ENCODE data around the gene ALK. TPM values are rescaled to one million over a fixed set of nuclear protein-coding genes. Genes with fewer than 3 reads are reported as not detected.

ALK gene
- total RNA-seq, 1 donor = under 0.01 TPM

GRCh38 chr2:29469516-29469915 lies 451.9 kb downstream of the ALK start:
- H3K27ac ChIP-seq (ENCODE audit: low read depth, low read length) = no peak overlapping the region
- no peaks in the 10 kb centered on the region for H3K27me3 ChIP-seq (ENCODE audit: insufficient read depth, low read length)
- H4K20me1 ChIP-seq (ENCODE audit: insufficient read depth, low read length) = no peaks in the 10 kb centered on the region
- H3K79me2 ChIP-seq (ENCODE audit: insufficient read depth, low read length) = no peaks in the 10 kb centered on the region
- H3K9me3 ChIP-seq (ENCODE audit: low read depth, low read length) = no peaks in the 10 kb centered on the region
- H3K4me3 ChIP-seq (ENCODE audit: insufficient read depth, low read length) = no peak overlapping the region
- no peaks in the 10 kb centered on the region for H3K36me3 ChIP-seq (ENCODE audit: insufficient read depth, low read length)
- no peak for DNase-seq (ENCODE audit: insufficient read length, low spot score, missing footprints)
- H2AFZ ChIP-seq (ENCODE audit: low read length) = no peak overlapping the region
- no peak overlapping the region for H3K4me2 ChIP-seq (ENCODE audit: insufficient read depth, low read length)
- TF ChIP-seq CTCF (IDR thresholded peaks at IDR 0.05; ENCODE audit: extremely low read depth, low read depth, low read length) = no peak
- H3K4me1 ChIP-seq (ENCODE audit: insufficient read depth, low read length) = peaks cover under 1% of the 10 kb centered on the region

- no peaks in the 10 kb centered on the region for H3K9me3 ChIP-seq (ENCODE audit: low read depth, low read length)
- peaks cover 38% of the 10 kb centered on the region for H3K4me1 ChIP-seq (ENCODE audit: insufficient read depth, low read length)
- H3K4me2 ChIP-seq (ENCODE audit: insufficient read depth, low read length) = peak overlapping the region; percentile 59
- H3K36me3 ChIP-seq (ENCODE audit: insufficient read depth, low read length) = no peaks in the 10 kb centered on the region
- no peak for TF ChIP-seq CTCF (IDR thresholded peaks at IDR 0.05; ENCODE audit: extremely low read depth, low read depth, low read length)
- H2AFZ ChIP-seq (ENCODE audit: low read length) = peak overlapping the region; percentile 53
- peak; percentile 78 for DNase-seq (ENCODE audit: insufficient read length, low spot score, missing footprints)
- H4K20me1 ChIP-seq (ENCODE audit: insufficient read depth, low read length) = no peaks in the 10 kb centered on the region
- H3K27ac ChIP-seq (ENCODE audit: low read depth, low read length) = peak overlapping the region; percentile 83
- H3K4me3 ChIP-seq (ENCODE audit: insufficient read depth, low read length) = peak overlapping the region; percentile 14
- H3K79me2 ChIP-seq (ENCODE audit: insufficient read depth, low read length) = no peaks in the 10 kb centered on the region
- H3K27me3 ChIP-seq (ENCODE audit: insufficient read depth, low read length) = no peaks in the 10 kb centered on the region
Measured at GRCh38 chr2:29463181-29463900, 458.0 kb downstream of the ALK start.

GRCh38 chr2:29462293-29462692 lies 459.1 kb downstream of the ALK start:
- no peak for TF ChIP-seq CTCF (IDR thresholded peaks at IDR 0.05; ENCODE audit: extremely low read depth, low read depth, low read length)
- Histone ChIP-seq H3K4me2 (ENCODE audit: insufficient read depth, low read length) (peak overlapping the region; percentile 10), H3K79me2 (ENCODE audit: insufficient read depth, low read length) (no peaks in the 10 kb centered on the region), H4K20me1 (ENCODE audit: insufficient read depth, low read length) (no peaks in the 10 kb centered on the region), H3K27ac (ENCODE audit: low read depth, low read length) (peak overlapping the region; percentile 83), H3K4me3 (ENCODE audit: insufficient read depth, low read length) (no peak overlapping the region), H2AFZ (ENCODE audit: low read length) (no peak overlapping the region), H3K36me3 (ENCODE audit: insufficient read depth, low read length) (no peaks in the 10 kb centered on the region), H3K9me3 (ENCODE audit: low read depth, low read length) (no peaks in the 10 kb centered on the region), H3K27me3 (ENCODE audit: insufficient read depth, low read length) (no peaks in the 10 kb centered on the region), H3K4me1 (ENCODE audit: insufficient read depth, low read length) (peaks cover 38% of the 10 kb centered on the region)
- peak; percentile 64 for DNase-seq (ENCODE audit: insufficient read length, low spot score, missing footprints)

- no peaks in the 10 kb centered on the region for H3K27me3 ChIP-seq (ENCODE audit: insufficient read depth, low read length)
Measured at GRCh38 chr2:29460190-29460589, 461.2 kb downstream of the ALK start.

More at GRCh38 chr2:29460190-29460589, 461.2 kb downstream of the ALK start:
- no peak overlapping the region for H3K27ac ChIP-seq (ENCODE audit: low read depth, low read length)
- no peak for TF ChIP-seq CTCF (IDR thresholded peaks at IDR 0.05; ENCODE audit: extremely low read depth, low read depth, low read length)
- no peaks in the 10 kb centered on the region for H3K9me3 ChIP-seq (ENCODE audit: low read depth, low read length)
- H3K4me3 ChIP-seq (ENCODE audit: insufficient read depth, low read length) = no peak overlapping the region
- no peak overlapping the region for H3K4me2 ChIP-seq (ENCODE audit: insufficient read depth, low read length)
- DNase-seq (ENCODE audit: insufficient read length, low spot score, missing footprints) = no peak
- no peaks in the 10 kb centered on the region for H3K79me2 ChIP-seq (ENCODE audit: insufficient read depth, low read length)
- H4K20me1 ChIP-seq (ENCODE audit: insufficient read depth, low read length) = no peaks in the 10 kb centered on the region
- peaks cover 45% of the 10 kb centered on the region for H3K4me1 ChIP-seq (ENCODE audit: insufficient read depth, low read length)
- no peaks in the 10 kb centered on the region for H3K36me3 ChIP-seq (ENCODE audit: insufficient read depth, low read length)
- H2AFZ ChIP-seq (ENCODE audit: low read length) = no peak overlapping the region

Data from osteoblast (primary cell).